Stimulated activated CD8-positive, alpha-beta memory T cell treated with anti-CD3 and anti-CD28 coated beads, Interleukin-15, amount 100 ng/mL, for 1 hour (primary cell): Measurements from ENCODE around the gene GNG4.

Experiments
- DNase-seq: peaks from one replicate; pipeline ENCODE4 v3.0.0-alpha.2; 2020; ENCODE audit warnings: low read depth

GNG4 gene

DNA sequence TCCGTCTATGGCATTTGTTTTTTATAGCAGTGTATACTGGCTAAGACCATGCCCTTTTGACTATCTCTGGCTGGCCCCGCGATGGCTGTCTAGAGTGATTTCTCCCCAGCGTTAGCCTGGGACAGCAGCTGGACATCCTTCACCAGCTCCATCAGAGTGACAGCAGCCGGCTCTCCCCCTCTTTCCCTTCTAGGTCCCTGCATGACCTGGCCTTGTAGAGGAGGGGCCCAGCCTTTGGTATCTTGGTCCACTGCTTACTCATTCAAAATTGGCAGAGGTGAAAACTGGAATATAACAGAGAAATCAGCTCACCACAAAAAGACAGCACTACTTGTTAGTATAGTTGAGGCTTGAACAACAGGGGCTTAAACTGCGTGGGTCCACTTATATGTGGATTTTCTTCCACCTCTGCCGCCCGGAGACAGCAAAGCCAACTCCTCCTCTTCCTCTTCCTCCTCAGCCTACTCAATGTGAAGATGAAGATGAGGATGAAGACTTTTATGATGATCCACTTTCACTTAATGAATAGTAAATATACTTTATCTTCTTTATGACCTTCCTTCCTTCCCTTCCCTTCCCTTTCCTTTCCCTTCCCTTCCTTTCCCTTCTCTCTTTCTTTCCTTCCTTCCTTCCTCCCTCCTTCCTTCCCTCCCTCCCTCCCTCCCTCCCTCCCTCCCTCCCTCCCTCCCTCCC, 116.0 kb downstream of the GNG4 start:
- no peak for DNase-seq

DNA sequence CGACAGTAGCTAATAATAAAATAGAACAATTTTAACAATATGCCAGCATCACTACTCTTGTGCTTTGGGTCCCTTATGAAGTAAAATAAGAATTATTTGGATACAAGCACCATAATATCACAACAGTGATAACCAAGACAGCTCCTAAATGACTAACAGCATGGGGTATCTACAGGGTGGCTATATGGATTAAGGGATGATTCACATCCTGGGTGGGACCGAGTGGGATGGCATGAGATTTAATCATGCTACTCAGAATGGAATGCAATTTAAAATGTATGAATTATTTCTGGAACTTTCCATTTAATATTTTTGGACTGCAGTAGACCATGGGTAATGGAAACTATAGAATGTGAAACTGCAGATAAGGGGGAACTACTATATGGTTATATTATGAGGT, 117.2 kb downstream of the GNG4 start:
- DNase-seq = no peak

DNA sequence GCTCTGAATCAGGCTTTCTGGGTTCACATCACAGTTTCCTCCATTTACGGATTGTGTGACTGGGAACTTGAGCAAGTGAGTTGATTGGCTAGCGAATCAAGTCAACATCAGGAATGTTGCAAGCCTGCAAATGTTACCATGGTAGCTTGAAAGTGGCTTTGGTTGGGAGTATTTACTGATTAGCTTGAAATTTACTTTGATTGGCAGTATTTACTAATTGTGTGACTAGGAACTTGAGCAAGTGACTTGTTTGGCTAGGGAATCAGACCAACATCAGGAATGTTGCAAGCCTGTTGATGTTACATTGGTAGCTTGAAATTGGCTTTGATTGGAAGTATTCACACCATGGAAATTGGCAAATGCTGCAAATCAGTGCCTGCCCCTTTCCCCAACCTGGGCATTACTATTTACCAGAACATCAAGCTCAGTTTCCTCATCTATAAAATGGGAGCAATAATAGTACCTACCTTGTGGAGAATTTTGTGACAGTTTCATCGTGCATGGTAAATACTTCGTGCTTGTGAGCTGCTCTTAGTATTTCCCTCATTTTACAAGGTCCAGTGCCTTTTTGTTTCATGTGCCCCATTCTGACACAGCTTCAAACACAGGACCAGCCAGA, 122.3 kb downstream of the GNG4 start:
- no peak for DNase-seq

DNA sequence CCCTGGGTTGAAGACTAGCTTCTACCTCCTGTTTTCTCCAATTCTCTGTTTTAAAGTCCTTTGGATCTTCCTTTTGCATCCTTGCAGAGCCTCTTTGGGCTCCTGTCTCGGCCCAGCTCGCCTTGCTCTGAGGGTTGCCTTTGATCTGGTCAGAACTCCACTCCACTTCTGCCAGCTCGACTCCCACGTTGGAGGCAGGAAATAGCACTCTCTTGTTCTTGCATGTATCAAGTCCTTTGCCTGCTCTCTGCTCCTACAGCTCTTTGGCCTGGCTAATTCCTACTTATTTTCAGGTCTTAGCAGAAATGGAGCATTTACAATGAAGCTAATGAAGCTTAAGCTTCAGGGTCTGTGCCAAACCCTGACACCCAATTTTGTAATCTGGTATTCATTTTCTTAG, 124.3 kb downstream of the GNG4 start:
- DNase-seq = no peak

DNA sequence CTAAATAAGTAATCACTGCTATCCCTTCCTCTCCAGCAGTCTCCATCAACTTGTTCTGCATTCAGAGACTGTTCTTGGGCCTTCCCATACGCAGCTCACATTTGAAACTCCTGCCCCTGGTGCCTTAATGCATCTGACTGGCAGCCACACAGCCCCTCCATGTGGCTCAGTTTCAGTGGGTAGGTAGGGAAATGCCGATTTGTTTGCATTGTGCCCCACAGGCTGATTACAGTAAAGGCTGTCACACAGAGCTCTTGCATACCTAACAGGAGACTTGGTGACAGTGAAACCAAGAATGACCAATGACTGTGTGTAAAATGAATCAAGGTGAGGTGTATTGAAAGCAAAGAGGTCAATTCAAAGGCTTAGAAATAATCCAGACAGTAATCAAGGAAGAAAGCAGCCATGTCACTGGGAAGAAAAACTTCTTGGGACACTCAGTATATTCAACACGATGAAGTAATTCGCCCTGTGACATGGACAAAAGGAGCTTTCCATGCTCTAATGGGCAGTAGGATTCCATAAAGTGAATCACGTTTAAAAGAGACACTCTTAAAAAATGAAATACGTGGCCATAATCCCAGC, 132.6 kb downstream of the GNG4 start:
- DNase-seq = no peak

DNA sequence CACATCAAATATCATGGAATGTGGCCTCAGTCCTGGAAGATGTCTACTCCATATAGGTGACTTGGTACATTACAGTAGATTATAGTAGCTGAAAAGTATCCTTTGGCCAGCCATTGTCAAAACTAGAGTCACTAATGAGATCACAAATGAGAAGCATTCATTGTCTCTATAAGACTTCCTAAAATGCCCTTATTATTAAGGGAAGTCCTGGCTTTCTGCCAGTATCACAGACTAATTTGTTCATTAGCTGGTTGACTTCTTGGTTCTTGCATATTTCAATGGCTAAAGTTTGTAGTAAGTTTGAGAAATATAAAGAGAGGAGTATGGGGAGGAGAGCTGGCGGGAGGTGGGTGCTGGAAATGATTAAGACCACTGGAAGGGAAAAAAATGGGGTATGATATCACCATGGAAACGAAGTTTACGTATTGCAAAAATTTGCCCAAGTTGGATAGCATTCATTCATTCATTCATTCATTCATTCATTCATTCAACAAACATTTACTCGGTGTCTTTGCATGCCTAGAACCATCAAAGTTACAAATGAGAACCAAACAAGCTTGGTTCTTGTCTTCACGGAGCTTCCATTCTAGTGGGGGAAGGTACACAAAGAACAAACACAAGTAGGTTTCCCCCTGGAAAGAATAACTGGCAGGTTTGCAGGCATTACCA, 133.6 kb downstream of the GNG4 start:
- no peak for DNase-seq

DNA sequence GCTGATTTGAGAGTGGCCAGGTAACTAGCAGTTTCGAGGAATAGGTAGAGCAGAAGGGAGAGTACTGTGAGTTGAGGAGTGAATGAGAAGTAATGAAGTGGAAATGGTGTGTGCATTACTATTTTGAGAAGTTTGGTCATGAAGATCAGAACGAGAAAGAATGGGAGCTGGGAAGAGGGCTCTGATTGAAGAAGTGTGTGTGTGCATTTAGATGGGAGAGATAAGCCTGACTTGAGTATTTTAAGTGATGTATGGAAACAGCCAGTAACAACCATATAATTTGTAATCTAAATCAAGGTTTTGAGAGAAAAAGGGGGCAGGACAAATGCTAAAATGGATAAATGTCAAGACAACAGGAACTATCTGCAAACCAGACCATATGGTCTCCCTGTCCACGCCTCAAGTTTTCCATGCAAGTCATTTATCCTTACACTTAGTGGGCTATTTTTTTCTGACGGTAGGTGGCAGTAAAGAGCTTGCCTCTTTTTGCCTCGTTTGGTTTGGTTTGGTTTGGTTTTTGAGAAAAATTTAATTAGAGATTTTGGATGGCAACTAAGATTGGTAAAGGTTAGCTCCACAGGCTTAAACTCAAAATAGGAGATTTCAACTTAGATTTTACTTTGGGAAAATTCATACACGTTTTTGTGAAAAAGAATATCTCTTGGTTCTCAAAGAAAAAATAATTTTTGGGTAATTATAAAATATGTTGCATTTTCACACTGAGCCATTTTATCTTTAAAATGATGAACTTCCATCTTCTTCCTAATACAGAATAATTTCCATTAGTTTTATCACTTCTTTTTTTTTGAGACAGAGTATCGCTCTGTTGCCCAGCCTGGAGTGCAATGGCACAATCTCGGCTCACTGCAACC, 135.9 kb downstream of the GNG4 start:
- no peak for DNase-seq

DNA sequence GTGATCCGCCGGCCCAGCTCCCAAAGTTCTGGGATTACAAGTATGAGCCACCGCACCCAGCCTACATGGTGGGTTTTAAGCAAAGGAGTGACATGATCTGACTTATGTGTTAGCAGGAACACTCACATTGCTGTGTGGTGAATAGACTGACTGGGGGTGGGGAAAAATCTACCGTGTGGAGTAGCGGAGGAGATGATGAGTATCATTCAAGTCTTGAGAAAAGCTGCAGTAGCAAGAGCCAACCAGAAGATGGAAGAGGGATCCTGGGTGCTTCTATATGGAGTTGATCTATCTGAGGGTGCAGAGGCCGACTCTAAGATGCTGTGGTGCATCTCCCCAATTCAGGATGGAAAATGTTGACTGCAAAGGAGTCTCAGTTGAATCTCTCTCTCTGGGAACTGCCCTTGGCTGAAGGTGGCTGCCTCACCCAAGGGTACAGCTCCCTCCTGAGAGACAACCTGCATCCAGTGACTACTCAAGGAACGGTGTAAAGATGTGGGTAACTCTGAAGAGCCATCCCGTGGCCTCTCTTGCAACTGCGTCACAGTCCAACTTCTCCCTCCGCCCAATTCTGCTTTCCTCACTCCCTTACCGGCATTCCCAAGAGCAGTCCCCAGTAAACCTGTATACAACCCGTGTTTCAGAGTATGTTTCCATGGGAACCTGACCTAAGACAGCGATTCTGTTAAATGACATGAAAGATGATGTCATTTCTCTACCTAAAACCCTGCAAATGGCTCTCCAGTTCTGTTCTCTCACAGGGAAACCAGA, 137.9 kb downstream of the GNG4 start:
- no peak for DNase-seq

DNA sequence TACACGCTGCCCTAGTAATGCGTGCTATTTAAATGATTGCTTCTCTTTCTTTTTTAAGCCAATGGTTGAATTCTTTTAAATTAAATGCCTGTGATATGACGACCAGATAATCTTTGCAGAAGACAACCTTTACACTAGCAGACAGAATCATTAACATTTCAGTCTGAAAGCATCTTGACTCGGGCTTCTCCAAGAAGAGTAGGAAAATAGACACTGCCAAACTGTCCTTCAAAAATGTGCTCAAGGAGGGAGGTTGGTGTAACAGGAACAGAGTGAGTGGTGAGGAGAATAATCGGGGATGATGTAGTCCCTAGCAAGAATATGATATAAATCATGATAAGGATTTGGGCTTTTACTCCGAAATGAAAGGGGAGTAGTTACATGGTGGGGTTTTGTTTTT, 138.8 kb downstream of the GNG4 start:
- no peak for DNase-seq

DNA sequence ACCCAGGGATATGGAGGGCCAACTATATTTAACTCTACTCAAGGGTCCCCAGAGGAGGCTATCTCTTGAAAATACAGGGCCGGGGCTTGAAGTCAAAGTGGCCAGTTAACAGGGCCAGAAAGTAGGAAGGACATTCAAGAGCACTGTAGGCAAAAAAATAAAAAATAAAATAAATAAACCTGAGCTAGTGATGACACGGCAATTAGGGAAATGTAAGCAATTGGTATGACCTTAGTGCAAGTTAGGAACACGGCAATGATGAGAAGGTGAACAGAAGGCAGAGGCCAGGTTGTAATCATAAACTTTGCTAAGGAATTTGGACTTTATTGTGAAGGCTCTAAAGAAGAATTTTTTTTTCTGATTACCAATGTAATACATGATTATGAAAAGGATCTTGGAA, 142.0 kb downstream of the GNG4 start:
- DNase-seq = no peak

DNA sequence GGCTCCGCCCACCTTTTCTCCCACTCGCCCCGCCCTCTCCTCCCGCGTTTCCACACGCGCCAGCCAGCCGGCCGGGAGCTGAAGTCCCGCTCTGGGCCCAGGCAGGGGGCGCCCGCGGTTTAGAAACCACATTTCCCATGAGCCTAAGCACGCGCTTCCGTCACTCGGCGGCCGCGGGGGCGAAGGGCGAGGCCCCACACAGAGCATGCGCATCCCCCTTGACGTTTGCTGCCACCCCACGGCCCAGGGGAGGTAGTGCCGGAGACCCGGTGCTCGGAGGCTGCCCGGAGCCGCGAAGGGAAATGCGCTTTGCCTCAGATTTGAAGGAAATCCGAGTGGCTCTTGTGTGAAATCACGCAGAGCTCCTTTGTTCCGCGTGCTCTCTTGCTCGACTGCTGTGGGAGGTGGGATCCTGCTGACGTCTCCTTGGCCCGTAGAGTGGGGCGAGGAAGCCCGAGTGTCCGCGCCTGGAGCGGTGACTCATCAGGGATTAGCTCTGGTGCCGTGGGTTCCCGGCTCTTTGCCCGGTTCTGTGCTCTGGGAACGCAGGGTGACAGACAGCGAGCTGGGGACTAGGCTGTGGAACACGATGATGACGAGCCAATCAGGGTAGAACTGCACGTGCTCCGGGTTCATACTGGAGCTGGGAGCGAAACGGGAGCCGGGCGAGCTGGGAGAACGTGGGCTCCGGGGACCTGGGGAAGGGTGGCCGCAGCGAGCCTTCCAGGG, 144.9 kb downstream of the GNG4 start:
- peak; percentile 96 for DNase-seq

DNA sequence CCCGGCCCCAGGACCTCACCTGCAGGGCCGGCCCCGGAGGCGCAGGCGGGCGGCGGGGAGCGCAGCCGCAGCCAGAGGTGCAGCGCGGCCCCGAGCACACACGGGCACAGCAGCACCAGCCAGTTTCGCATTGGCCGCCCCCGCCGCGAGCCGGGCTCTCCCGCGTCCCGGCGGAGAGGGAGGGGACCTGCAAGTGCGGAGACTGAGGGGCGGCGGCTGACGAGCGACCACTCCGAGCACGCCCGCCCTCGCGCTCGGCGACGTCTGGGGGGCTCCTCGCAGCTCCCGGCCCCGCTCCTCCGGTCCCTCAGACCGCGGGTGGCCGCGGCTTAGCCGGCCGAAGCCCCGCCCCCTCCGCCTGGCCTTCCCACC, 145.5 kb downstream of the GNG4 start, which contains the start of gene B3GALNT2:
TSS of gene B3GALNT2 (minus strand) at position 331 of the 372 bp plus-strand sequence. CDS start at position 131, 200 bp downstream.
- DNase-seq = no peak

DNA sequence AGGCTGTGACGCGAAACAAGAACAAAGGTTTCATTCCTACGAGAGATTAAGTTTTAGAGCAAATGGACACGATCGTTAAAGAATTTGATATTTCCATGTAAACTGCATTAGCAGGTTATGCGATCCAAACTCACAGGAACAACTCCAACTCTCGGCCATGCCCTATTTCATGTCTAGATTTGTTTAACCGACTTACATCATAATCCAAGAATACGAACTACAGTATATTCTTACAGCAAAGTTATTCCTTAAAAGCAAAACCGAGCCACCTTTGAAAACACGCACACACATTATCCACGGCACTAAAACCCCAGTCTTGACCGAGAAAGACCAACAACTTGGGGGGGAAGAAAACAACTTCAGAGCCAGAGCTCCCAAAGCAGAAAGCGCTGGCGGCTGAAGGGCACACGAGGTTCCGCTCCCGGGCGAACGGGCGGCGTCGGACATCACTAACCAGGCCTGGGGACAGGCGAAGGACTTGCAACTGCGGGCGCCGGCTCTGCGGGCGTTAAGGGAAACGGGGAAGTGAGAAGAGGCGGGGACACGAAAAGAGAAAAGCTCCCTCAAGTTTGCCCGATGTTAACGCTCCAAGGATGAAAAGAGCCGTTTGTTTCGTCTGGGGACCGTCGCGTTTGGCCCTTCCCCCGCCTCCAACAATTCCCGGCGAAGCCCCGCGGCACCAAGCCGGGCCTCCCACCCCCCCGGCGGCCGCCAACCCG, 146.0 kb downstream of the GNG4 start:
- no peak for DNase-seq

DNA sequence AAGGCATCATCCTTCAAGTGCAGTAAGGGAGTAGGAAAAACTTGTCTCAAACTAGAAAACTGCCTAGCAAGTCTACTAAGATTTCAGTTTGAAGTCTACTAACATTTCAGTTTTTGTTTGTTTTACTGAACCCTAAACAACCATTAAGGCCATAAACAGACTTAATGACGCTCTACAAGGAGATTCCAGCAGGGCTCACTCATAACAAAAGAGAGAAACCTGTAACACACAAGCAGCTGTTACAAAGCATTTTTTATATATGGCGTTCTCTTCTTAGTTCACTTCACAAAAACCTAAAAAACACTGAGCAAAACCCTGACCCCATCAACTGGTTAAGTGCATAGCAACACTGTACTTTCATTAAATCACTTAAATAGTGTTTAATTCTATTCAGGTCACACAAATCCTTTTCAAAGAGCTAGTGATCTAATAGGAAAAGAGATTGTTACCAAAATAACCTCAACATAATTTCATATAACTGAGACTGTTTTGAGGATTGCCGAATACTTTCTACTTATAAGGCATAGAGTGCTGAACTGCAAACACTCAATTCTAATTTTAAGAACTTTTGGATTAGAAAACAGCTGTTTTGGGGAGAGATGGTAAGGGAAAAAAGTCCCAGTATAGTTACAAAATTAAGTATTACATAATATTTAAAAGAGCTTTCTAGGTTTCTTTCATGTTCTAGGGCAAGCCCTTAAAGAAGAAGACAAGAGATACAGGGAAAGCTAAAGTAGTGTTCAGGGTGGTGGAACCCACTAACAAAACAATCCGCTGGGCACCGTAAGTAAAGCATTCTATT, 146.8 kb downstream of the GNG4 start:
- no peak for DNase-seq

DNA sequence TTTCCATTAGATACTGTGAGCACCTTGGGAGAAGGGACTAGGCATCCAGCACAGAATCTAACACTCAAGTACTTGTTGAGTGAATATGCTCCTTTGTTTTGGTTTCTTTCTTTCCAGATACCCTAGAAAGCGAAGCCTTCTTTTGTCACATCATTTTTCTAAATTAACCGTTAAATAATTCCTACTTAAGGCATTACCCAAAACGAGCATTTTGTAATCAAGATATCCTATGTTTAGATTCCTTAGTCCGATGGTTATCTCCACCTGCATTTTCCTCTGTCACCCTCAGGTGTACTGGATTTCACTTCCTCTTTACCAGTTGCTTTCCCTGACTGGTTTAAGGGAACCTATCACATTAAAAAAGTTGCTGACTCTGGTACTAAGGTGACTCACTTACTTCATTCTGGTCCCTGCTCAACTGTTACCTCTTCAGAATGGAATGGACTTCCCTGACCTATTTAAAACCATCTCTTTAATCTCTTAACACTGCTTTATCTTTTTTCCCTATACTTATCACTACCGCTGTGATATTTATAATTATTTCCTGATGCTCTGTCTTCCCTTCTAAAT, 148.5 kb downstream of the GNG4 start:
- no peak for DNase-seq
